NT2/D1 (cell line): ENCODE results near the gene FOXP4.

Experiments
- SUZ12 ChIP-seq: IDR thresholded peaks from 2 replicates; pipeline ENCODE4 v1.6.1; 2011; ENCODE audit not compliant: insufficient read length, insufficient read depth; ENCODE audit errors: extremely low read depth
- YY1 ChIP-seq: IDR thresholded peaks from 2 replicates; pipeline ENCODE4 v1.6.1; 2011; ENCODE audit not compliant: insufficient read length, insufficient read depth

DNA sequence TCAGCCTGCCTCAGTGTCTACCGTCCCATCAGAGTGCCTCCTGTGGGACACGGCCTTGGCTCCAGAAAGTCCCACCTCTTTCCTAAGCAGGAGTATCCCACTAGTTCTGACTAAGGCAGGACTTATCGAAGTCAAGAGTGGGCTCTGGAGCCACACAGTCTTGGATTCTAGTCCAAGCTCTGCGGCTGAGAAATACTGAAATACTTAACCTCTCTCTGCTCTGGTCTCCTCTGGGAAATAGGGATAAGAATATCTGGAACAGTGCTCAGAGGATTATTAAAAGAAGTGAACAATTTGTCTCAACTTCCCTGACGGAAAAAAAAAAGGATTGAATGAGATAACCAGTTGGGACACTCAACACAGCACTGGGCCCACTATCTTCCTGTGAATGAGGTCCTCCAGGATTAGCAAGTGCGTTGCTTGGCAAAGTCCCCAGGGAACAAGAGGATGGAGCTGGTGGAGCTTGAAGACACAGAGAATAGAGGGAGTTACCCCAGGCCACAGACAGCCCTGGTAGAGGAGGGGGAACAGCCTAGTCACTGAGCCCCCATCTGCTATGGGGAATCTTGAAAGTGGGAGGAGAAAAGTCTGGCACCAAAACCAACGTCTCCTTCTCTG, 34.6 kb upstream of the FOXP4 start:
- TF ChIP-seq SUZ12 (no peak), YY1 (no peak)
